Measurements from ENCODE around the gene SDF2.

- TF ChIP-seq, protein P1, sequence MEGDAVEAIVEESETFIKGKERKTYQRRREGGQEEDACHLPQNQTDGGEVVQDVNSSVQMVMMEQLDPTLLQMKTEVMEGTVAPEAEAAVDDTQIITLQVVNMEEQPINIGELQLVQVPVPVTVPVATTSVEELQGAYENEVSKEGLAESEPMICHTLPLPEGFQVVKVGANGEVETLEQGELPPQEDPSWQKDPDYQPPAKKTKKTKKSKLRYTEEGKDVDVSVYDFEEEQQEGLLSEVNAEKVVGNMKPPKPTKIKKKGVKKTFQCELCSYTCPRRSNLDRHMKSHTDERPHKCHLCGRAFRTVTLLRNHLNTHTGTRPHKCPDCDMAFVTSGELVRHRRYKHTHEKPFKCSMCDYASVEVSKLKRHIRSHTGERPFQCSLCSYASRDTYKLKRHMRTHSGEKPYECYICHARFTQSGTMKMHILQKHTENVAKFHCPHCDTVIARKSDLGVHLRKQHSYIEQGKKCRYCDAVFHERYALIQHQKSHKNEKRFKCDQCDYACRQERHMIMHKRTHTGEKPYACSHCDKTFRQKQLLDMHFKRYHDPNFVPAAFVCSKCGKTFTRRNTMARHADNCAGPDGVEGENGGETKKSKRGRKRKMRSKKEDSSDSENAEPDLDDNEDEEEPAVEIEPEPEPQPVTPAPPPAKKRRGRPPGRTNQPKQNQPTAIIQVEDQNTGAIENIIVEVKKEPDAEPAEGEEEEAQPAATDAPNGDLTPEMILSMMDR (conservative IDR thresholded peaks at IDR 0.05 in 1 of 2, IDR thresholded peaks at IDR 0.05 in 1 of 2; ENCODE audit: low read depth in 1 of 2, low read length in 2 of 2), result no peak
- TF ChIP-seq EZH2 (IDR thresholded peaks at IDR 0.05; ENCODE audit: low read length, missing control alignments), result no peak
Measured at GRCh38 chr17:28618464-28618863, 43.2 kb downstream of the SDF2 start.

All from fibroblast of lung (primary cell).